ENCODE results near the gene ISG15.

The ISG15 gene

DNA sequence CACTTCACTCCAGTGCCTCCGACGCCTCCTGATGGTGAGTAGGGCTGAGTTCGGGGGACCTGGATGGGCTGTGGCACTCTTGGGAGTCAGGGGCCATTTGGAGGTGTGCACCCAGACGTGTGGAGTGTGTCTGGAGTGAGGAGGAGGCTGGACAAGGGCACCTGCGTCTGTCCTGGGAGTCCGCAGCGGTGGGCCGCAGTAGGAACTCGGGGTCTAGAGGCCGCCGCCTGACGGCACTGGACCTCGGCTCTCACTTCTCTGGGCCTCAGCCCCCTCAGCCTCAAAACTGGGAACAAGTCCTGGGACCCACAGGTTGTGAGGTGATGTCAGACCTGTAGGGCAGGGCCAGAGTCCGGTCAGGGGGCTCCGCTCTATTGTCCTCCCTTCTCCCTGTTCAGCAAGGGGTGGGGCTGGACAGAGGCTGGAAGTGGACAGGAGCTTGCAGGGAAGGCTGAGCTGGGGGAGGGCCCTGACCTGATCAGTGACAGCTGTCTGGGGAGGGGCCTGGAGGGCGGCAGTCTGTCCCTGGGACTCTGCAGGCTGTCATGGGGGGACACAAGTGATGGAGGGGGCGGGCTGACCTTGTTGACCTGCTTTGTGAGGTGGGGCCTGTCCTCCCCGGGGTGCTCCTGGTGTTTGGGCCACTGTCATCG, 22.1 kb downstream of the ISG15 start:
- TF ChIP-seq, protein P1, sequence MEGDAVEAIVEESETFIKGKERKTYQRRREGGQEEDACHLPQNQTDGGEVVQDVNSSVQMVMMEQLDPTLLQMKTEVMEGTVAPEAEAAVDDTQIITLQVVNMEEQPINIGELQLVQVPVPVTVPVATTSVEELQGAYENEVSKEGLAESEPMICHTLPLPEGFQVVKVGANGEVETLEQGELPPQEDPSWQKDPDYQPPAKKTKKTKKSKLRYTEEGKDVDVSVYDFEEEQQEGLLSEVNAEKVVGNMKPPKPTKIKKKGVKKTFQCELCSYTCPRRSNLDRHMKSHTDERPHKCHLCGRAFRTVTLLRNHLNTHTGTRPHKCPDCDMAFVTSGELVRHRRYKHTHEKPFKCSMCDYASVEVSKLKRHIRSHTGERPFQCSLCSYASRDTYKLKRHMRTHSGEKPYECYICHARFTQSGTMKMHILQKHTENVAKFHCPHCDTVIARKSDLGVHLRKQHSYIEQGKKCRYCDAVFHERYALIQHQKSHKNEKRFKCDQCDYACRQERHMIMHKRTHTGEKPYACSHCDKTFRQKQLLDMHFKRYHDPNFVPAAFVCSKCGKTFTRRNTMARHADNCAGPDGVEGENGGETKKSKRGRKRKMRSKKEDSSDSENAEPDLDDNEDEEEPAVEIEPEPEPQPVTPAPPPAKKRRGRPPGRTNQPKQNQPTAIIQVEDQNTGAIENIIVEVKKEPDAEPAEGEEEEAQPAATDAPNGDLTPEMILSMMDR (IDR thresholded peaks at IDR 0.05; ENCODE audit: insufficient read depth, low read length, poor library complexity, severe bottlenecking): no peak
- Histone ChIP-seq H3K27me3 (replicated peaks; ENCODE audit: control insufficient read depth, insufficient read depth, low read length) (no peaks in the 10 kb centered on the region), H3K36me3 (ENCODE audit: control insufficient read depth, insufficient read depth, low read length) (no peaks in the 10 kb centered on the region), H3K4me3 (replicated peaks; ENCODE audit: low read depth, low read length) (no peak overlapping the region)
- DNase-seq (ENCODE audit: extremely low read depth, insufficient read length): no peak

DNA sequence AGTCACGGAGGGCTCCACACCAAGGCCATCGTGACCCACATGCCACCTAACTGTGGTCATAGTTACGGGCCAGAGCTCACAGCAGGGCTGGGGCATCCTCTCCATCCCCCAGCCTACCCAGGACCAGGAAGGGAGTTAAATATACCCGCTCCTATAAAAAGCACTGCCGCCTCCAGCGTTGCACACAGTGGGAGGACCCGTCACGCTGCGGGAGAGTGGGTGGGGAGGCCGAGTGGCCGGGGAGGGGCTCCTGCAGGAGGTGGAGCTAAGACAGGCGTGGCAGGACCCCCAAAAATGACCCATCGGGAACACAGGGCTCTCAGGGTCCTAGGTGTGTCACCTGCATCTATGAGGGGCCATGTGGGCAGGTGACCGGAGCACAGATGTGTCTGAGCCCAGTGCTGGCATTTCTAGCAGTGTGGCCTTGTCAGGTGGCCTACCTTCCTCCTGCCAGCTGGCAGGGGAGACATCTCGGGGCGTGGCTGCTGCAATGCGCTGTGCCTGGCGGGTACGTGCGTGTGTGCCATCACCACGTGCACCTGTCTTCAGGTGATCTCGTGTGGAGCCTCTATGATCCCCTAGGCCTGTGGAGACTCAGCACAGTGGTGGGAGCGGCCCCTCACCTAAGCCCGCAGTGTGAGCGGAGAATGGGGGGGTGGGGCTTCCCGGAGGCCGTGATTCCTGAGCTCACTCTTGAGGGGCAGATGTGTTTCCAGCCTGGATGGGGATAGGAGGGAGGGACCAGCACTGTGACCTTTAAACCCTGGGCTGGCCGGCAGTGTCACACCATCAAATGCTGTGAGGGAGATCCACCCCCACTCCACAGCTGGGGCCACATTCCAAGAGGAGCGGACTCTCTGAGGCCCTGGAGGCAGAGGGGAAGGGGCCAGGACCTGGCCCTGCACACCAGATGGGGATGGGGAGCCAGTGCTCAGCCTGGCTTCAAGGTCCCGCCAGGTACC, 24.4 kb downstream of the ISG15 start:
- TF ChIP-seq, protein P1 (IDR thresholded peaks at IDR 0.05; ENCODE audit: insufficient read depth, low read length, poor library complexity, severe bottlenecking): no peak
- Histone ChIP-seq H3K36me3 (ENCODE audit: control insufficient read depth, insufficient read depth, low read length) (no peaks in the 10 kb centered on the region), H3K4me3 (replicated peaks; ENCODE audit: low read depth, low read length) (no peak overlapping the region), H3K27me3 (replicated peaks; ENCODE audit: control insufficient read depth, insufficient read depth, low read length) (no peaks in the 10 kb centered on the region)
- no peak for DNase-seq (ENCODE audit: extremely low read depth, insufficient read length)

DNA sequence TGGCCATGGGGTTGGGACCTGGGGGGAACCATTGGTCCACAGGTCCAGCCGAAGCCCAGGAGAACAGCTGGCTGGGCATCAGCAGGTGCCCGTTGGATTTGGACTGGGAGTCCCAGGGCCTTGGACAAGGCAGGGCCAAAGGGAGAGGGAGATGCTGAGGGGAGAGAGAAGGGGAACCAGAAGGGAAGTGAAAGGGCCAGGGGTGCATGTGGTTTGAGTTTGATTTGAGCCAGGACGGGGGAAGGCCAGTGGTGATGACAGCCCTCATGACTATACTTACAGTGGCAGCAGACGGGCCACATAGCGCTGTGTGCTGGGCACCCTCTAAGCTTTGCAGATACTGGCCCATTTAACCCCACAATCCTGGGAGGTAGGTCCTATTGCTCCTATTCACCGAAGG, 25.4 kb downstream of the ISG15 start:
- H3K36me3 ChIP-seq (ENCODE audit: control insufficient read depth, insufficient read depth, low read length): no peaks in the 10 kb centered on the region; the same call in 1 of the 2 replicates
- H3K27me3 ChIP-seq (replicated peaks; ENCODE audit: control insufficient read depth, insufficient read depth, low read length): no peaks in the 10 kb centered on the region
- no peak for DNase-seq (ENCODE audit: extremely low read depth, insufficient read length)
- H3K4me3 ChIP-seq (replicated peaks; ENCODE audit: low read depth, low read length): peak overlapping the region; percentile 20; the same call in 1 of the 2 replicates
- TF ChIP-seq, protein P1 (IDR thresholded peaks at IDR 0.05; ENCODE audit: insufficient read depth, low read length, poor library complexity, severe bottlenecking): no peak

DNA sequence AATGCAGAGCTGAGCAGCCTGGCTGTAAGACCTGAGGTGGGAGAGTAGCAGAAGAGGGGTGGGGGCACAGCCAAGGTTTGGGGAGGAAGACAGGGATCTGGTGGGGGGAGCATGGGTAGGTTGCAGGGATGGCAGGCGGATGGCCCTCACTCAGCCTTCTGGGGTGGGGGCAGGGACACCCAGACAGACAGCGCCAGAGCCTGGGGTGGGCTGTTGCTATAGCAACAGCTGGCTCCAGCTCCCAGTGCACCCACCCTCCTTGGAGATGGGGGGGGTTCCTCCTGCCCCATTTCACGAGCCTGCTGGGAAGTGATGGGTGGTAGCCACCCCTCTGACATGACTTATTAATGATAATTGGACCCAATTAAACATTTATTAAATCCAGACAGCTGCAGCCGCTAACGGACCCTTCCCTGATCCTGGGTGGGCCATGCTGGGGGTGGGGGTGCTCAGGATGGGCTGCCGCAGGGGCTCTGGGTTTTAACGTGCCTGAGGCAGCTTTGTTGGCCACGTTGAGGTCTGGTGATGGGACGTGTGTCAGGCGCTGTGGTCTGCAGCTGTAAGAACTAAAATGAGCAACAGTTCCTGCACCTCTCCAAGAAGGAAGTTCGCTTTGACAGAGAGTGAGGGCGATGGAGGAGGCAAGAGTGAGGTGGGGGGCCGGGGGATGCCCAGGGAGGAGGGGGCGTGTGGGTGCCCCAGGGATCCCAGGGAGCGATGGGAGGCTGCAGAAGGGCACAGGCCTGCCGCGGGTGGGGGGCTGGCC, 26.0 kb downstream of the ISG15 start:
- TF ChIP-seq, protein P1 (IDR thresholded peaks at IDR 0.05; ENCODE audit: insufficient read depth, low read length, poor library complexity, severe bottlenecking): no peak
- no peaks in the 10 kb centered on the region for H3K27me3 ChIP-seq (replicated peaks; ENCODE audit: control insufficient read depth, insufficient read depth, low read length)
- no peaks in the 10 kb centered on the region; the same call in 1 of the 2 replicates for H3K36me3 ChIP-seq (ENCODE audit: control insufficient read depth, insufficient read depth, low read length)
- peak overlapping the region; percentile 20; the same call in 1 of the 2 replicates for H3K4me3 ChIP-seq (replicated peaks; ENCODE audit: low read depth, low read length)
- no peak for DNase-seq (ENCODE audit: extremely low read depth, insufficient read length)
